Activated CD8-positive, alpha-beta memory T cell treated with anti-CD3 and anti-CD28 coated beads for 4 hours (primary cell): ENCODE results near the gene PRR35.

Experiments
- DNase-seq, 2 donors: peaks; one replicate each; pipeline ENCODE4 v3.0.0-alpha.2; 2020; ENCODE audit warnings: low read depth in 2 of 2

PRR35 gene

GRCh38 chr16:528111-529011 lies 31.8 kb upstream of the PRR35 start:
- peak in 1 of 2 donors; percentile 15 for DNase-seq

GRCh38 chr16:529012-529575 lies 31.1 kb upstream of the PRR35 start:
- DNase-seq = no peak

GRCh38 chr16:530111-530817 lies 29.9 kb upstream of the PRR35 start:
- DNase-seq = no peak

DNA sequence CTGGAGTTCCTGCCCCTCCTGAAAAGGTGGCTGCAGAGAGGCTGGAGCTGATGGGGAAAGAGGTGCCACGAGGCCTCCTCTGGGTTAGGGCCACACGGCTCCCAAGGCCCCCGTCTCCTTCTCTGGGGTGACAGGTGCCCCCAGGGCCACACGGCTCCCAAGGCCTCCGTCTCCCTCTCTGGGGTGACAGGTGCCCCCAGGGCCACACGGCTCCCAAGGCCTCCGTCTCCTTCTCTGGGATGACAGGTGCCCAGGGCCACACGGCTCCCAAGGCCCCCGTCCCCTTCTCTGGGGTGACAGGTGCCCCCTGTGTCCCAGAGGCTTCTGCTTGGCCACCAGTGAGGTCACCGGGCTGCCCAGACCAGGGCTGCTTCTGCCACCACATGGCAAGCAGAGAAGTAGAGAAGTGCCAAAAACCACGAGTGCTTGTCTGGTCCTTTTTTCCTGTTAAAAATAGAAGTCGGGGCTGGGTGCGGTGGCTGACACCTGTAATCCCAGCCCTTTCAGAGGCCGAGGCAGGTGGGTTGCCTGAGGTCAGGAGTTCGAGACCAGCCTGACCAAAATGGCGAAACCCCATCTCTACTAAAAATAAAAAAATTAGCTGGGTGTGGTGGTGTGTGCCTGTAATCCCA lies 28.6 kb upstream of the PRR35 start:
- DNase-seq = no peak

GRCh38 chr16:533391-534123 lies 26.6 kb upstream of the PRR35 start:
- DNase-seq = no peak

GRCh38 chr16:534135-534534 lies 26.1 kb upstream of the PRR35 start:
- no peak for DNase-seq

GRCh38 chr16:534856-535445 lies 25.2 kb upstream of the PRR35 start:
- no peak for DNase-seq

DNA sequence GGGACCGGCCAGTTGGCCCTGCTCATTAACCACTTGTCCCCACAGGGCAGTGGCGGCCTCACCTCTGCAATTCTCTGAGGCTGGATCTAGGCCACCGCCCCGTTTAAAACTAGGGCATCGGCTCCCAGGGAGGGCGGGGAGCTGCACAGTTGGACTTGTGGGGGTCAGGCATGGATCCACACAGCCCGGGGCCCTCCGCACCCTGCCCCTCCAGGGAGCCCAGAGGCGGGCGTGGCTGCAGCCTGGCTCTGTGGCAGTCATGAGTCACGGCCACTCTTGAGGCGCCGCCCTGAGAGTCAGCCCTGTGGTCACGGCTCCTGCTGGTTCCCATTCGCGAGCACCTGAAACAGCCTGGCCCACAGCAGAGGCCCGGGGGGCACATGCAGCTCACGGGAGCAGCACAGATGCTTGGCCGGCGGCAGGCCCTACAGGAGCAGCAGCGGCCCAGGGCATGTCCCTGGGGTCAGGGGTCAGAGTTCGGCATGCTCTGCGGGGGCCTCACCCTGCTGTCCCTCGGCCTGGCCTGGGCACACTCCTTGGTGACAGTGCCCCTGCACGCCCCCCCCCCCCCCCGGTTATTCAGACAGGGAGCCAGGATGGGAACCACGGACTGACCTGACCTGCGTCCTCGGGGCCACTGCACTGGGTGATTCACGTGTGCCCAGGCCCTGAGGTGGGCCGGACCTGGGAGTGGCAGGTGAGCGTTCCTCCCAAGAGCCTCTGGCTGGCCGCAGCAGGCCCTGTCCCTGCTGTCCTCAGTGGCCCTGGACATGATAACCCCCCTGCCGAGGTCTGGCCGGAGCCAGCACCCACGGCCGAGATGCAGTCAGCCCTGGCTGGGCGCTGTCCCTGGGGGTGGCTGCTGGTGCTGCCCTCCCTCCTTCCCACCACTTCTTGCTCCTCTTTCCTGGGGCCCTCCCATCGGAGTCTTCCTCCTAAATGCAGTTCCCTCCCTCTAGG lies 24.5 kb upstream of the PRR35 start:
- no peak for DNase-seq

GRCh38 chr16:536746-537145 lies 23.4 kb upstream of the PRR35 start:
- no peak for DNase-seq

DNA sequence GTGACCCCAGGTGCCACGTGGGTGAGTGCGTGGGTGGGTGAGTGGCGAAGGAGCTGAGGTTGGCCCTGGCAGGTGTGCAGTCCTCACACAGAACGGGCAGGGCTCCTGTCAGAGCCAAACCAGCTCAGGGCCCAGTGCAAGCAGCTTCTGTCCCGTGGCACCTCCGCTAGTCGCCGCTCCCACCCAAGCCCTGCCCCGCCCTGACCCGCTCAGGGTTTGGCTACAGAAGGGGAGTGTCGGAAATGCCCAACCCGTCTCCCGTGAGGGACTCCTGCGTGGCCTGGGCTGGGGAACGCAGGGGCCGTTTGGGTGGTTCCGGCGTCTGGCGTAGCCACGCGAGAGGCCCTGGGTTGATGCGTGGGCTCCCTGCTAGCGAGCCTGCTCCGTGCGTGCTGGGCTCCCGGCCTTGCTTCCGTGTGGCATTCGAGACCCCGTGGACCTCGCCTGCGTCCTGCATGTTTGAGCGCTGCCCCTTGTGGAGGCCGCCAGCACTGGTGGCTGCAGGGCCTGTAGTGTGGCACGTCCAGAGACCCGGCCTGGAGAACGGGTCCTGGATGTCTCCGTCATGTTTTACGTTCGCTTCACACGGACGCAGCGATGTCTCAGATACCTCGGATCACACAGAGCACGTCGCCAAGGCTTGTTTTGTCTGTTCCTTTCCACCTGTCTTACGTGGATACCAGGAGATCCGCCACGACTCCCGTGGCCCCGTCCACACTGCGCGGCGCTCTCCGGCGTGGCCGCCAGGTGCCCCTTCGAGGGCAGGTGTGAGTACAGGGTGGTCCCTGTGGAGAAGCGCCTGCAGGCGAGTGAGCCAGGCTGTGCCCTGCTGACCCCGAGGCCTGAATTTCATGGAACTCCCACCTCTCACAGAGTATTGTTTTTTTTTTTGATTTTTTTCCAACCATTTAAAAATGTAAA lies 22.5 kb upstream of the PRR35 start:
- DNase-seq = no peak

DNA sequence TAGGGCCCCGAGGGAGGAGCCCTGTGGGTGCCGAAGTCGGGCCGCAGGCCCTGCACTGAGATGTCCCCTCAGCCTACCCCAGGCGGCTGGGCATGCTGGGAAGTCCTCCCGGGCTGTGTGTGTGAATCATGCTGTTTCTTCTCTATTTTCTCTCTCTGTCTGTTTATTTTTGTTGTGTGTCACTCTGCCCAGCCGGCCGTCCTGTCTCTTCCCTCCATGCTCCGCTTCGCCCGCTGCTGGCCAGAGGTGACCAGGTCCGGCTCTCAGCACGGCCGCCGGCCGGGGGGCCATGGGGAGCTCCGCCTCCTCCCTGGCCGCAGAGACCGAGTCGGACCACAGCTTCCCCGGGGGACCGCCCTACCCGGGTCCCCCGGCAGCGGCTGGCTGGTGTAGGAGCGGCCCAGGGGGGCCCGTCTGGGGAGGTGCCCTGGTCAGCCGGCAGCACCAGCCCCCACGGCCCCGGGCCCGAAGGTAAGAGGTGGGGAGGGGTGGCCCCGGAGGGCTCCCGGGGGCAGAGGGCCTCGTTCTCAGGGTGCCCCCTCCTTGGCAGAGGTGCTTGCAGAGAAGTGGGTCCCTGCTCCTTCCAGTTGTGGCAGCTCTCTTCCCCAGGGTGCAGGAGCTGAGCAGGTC lies 20.2 kb upstream of the PRR35 start:
- DNase-seq = no peak

DNA sequence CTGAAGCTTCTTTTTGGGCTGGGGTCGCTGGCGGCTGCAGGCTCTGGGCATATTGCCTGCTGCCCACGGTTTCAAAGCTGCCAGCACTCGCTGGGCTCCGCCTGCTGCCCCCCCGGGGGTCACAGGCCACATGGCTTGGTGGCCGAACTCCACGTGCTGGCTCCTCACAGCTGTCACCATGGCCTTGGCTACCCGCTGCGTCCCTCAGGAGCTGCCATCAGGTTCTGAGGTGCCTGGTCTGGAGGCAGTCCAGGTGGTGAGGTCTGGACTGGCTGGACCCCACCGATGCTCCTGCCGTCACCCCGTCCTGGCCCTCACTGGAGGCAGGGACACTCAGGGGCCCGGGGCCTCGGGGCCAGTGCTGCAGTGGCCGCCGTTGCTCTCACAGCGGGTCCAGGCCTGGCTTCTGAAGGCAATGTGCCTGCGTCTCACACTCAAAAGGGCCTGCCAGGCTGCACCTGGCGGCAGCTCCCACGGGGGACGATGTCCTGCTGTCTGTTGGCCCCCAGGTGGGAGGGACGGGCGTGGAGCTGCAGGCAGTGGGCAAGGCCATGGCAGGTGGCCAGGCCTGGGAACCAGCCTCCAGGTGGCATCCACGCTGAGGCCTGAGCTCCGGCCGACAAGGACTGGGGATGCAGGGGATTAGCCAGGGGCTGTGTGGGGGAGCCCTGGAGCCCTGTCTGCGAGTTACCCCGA lies 19.4 kb upstream of the PRR35 start:
- no peak for DNase-seq

DNA sequence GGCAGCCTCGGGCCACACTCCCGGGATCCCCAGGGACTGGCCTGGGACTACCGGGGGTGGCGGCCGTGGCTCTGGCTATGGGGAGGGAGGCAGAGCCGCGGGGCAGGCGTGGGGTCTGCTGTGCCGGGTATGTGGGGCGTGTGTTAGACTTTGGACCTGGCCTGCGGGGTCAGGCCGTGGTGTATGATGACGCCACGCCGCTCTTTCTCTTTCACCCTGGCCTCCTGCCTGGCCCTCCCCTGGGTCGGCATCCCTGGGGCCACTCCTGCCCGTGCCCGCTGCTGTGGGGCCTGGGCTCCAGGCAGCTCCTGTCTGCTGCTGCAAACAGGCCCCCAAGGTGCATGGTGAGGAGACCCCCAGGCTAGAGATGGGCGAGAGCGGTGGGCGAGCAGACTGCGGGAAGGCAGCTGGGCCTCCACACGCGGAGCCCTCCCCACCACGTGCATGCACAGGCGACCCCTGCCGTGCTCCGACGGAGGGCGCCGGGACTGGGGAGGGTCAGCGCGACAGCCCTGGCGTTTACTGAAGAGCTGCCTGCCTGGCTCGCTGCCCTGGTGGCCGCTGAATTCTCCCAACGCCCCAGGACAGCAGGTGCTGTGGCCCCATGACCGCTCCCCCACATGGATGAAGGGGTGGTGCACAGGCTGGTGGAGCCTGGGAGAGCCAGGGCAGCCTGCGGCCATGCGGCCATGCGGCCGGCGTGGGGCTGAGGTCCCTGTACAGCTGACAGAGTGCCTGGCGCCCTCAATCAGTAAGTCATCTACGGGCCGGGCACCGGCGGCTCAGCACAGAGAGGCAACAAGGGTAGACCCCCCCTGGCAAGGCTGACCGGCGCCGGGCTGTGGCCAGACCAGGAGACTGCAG lies 16.7 kb upstream of the PRR35 start:
- no peak for DNase-seq

GRCh38 chr16:544517-544916 lies 15.7 kb upstream of the PRR35 start:
- DNase-seq = no peak

DNA sequence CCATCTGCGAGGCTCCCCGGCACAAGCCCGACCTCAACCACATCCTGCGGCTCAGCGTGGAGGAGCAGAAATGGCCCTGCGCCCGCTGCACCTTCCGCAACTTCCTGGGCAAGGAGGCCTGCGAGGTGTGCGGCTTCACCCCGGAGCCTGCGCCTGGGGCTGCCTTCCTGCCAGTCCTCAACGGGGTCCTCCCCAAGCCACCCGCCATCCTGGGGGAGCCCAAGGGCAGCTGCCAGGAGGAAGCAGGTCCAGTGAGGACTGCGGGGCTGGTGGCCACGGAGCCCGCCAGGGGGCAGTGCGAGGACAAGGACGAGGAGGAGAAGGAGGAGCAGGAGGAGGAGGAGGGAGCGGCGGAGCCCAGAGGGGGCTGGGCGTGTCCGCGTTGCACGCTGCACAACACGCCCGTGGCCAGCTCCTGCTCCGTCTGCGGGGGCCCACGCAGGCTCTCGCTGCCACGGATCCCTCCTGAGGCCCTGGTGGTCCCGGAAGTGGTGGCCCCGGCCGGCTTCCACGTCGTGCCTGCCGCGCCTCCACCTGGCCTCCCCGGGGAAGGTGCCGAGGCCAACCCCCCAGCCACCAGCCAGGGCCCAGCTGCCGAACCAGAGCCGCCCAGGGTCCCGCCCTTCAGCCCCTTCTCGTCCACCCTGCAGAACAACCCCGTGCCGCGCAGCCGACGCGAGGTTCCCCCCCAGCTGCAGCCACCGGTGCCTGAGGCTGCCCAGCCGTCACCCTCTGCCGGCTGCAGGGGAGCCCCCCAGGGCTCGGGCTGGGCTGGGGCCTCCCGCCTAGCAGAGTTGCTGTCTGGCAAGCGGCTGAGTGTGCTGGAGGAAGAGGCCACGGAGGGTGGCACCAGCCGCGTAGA lies 13.1 kb upstream of the PRR35 start:
- no peak for DNase-seq

GRCh38 chr16:548586-548985 lies 11.6 kb upstream of the PRR35 start:
- no peak for DNase-seq
